Pancreas (tissue), 10 donors: Measurements from ENCODE around the gene RET. TPM values are rescaled to one million over a fixed set of nuclear protein-coding genes. Genes with fewer than 3 reads are reported as not detected.
A peak's percentile ranks its signal among the peaks of the same experiment; 100 is the strongest.

Source experiments
- ATAC-seq, 4 donors: fragments of 200-7000 bp; cut with Tn5 transposase; one replicate each; pipeline versions ENCODE4 v1.8.0 to v1.9.1; 2020; ENCODE audit warnings: mild to moderate bottlenecking in 4 of 4, moderate library complexity in 4 of 4
- DNase-seq, 6 donors: peaks; one replicate each; pipeline ENCODE4 v3.0.0-alpha.2; 2020
- FAIRE-seq: peaks from 2 replicates; lab custom pipeline; 2012; peaks lifted over from hg19 to GRCh38; lab: Jason Lieb, UNC
- H3K27ac ChIP-seq, 4 donors: fragments of 200-600 bp; sonication (generic); 1 replicate in 3 of 4; 2 replicates in 1 of 4; pipeline versions ENCODE4 v1.5.0 to v1.8.0; 2020
- H3K27me3 ChIP-seq, 4 donors: fragments of 200-600 bp; one replicate each; pipeline ENCODE4 v1.8.0; 2021
- H3K36me3 ChIP-seq, 3 donors: fragments of 200-600 bp; sonication (generic) in 1 of 3; one replicate each; pipeline versions ENCODE4 v1.5.0 to v1.8.0; 2020 to 2021
- H3K4me1 ChIP-seq, 3 donors: fragments of 200-600 bp; one replicate each; pipeline ENCODE4 v1.8.0; 2021
- H3K4me3 ChIP-seq, 4 donors: fragments of 200-600 bp; sonication (generic) in 2 of 4; one replicate each; pipeline versions ENCODE4 v1.5.0 to v1.8.0; 2020 to 2021
- H3K9me3 ChIP-seq, 4 donors: fragments of 200-600 bp; one replicate each; pipeline ENCODE4 v1.8.0; 2021
- CTCF ChIP-seq, 4 donors: fragments of 200-600 bp; sonication (generic) in 3 of 4; IDR thresholded peaks; one replicate each; pipeline versions ENCODE4 v1.5.0 to v1.8.0; 2021; ENCODE audit warnings: antibody characterized with exemption in 4 of 4
- WGBS, 2 donors: extraction: QIAGEN DNeasy Blood & Tissue Kit; methylation state at CpG; one replicate each; pipeline ENCODE4 v1.1.7; 2013; 5-methylcytosine and 5-hydroxymethylcytosine counted together
- intact Hi-C, 3 donors: fragments of 100-400 bp; cut with DNase I; formaldehyde crosslinking; loops; one replicate each; pipeline versions ENCODE4 v1.11.1 to v1.14.2; 2022
- polyA plus RNA-seq, 2 donors: library from polyadenylated mRNA; stranded (reverse); fragments of 200-250 nt; gene quantifications; one replicate each; pipeline ENCODE4 v1.2.3, GENCODE V29; 2013
- total RNA-seq, 6 donors: library from RNA; stranded (reverse); fragmentation: NEBNext Ultra II Directional in 4 of 6; extraction: Animal tissue kit (Norgen Biotek cat#: 25700) in 4 of 6; gene quantifications; one replicate each; pipeline versions ENCODE4 v1.2.1 to v1.2.4, GENCODE V29; 2021 to 2023
- donor health status: healthy with polysubstance abuse.
- donor health status: DM: no; HTN: no; CAD: no; lungs with moderate emphysema.
- donor health status: DM: no; HTN: no; CAD: no.
- donor health status: control.
- donor health status: control.
- donor health status: Bipolar disorder and iron deficiency.
- donor health status: DM: yes; HTN: yes; CAD: no.
- donor health status: DM: no; HTN: no; CAD: no.
- donor health status: DM: no; HTN: no; CAD: no.
- donor health status: DM: yes; HTN: yes; CAD: no.

Gene RET
- total and polyA plus RNA-seq, 8 donors = 0.32 to 4.4 (median 0.83) TPM

GRCh38 chr10:43136432-43136831, 59.6 kb downstream of the RET start:
- no peak for ATAC-seq
- H3K9me3 ChIP-seq = no peaks in the 10 kb centered on the region
- peaks cover 0 to 14% (median 0%) of the 10 kb centered on the region in 3 donors for H3K4me1 ChIP-seq
- H3K27me3 ChIP-seq = no peaks in the 10 kb centered on the region
- no peak overlapping the region for H3K27ac ChIP-seq
- no peak for FAIRE-seq
- no peak for DNase-seq
- TF ChIP-seq CTCF (IDR thresholded peaks at IDR 0.05) = no peak
- 97 to 98% methylated on average over 5 of the region's 5 CpGs for WGBS, 2 donors
- intact Hi-C loops = no loop called here
- H3K4me3 ChIP-seq = no peak overlapping the region
- H3K36me3 ChIP-seq = no peaks in the 10 kb centered on the region

GRCh38 chr10:43136995-43137716, 60.3 kb downstream of the RET start:
- peak overlapping the region; percentile 67 to 92 (median 78) for H3K27ac ChIP-seq
- ATAC-seq = peak; percentile 5 to 25 (median 12)
- peaks cover 0 to 14% (median 0%) of the 10 kb centered on the region in 3 donors for H3K4me1 ChIP-seq
- intact Hi-C loops = no loop called here
- peak overlapping the region; percentile 71 to 96 (median 92) for H3K4me3 ChIP-seq
- no peak for DNase-seq
- no peak for TF ChIP-seq CTCF (IDR thresholded peaks at IDR 0.05)
- no peaks in the 10 kb centered on the region for H3K36me3 ChIP-seq
- H3K27me3 ChIP-seq = no peaks in the 10 kb centered on the region
- no peak for FAIRE-seq
- 39 to 44% methylated on average over 27 of the region's 27 CpGs for whole genome bisulfite sequencing, 2 donors
- no peaks in the 10 kb centered on the region for H3K9me3 ChIP-seq

GRCh38 chr10:43137717-43138020, 60.8 kb downstream of the RET start:
- no peak for FAIRE-seq
- WGBS, 2 donors = 0 to 1% methylated on average over 23 to 30 of the region's 30 CpGs
- Histone ChIP-seq H3K27me3 (no peaks in the 10 kb centered on the region), H3K4me3 (peak overlapping the region; percentile 71 to 96 (median 92)), H3K4me1 (peaks cover 0 to 14% (median 0%) of the 10 kb centered on the region in 3 donors), H3K36me3 (no peaks in the 10 kb centered on the region), H3K9me3 (no peaks in the 10 kb centered on the region), H3K27ac (peak overlapping the region; percentile 67 to 92 (median 78))
- intact Hi-C loops = no loop called here
- peak; percentile 56 to 81 (median 70) for ATAC-seq
- DNase-seq = peak in 3 of 6 donors; percentile 20 to 77 (median 56)
- TF ChIP-seq CTCF (IDR thresholded peaks at IDR 0.05) = no peak

DNA sequence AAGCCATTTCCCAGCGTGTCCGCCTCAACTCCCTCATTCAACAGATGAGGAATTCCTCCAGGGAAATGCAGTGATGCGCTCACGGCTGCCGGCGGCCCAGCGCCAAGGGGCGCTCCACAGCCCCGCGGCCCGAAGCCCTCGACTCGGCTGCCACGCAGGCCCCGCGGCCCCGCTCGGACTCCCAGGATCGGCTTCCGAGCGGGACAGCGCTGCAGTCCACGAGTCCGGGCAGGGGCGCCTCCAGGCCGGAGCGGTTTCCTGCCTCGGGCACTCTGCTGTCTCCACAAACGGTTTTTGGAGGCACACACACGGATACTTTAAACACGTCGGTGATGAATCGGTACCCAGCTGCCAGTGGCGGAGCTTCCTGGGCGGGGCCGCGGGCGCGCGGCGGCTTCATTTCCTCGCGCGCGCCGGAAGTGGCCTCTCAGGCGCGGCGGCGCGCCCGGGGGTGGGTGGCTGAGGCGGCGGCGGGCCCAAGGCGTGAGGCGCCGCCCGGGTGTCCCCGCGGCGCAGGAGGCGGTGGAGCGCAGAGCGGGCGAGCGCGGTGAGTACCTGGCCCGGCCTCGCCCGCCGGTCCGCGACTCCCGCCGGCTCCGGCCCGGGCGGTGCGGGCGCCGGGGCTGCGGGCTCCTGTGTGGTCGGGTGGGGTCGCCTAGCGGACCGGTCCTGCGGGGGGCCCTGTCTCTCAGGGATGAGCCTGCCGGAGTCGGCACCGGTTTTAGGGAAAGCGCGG, 61.3 kb downstream of the RET start, which contains the start of gene CSGALNACT2:
CSGALNACT2 (plus strand) TSS at position 425 of the 736 bp plus-strand sequence. CDS start 16,705 bp downstream, outside the sequence.
- no peak for FAIRE-seq
- Histone ChIP-seq H3K4me1 (peaks cover 0 to 14% (median 0%) of the 10 kb centered on the region in 3 donors), H3K27ac (peak within 1 kb of the TSS; percentile 67 to 92 (median 81)), H3K36me3 (no peaks in the 10 kb centered on the region), H3K9me3 (no peaks in the 10 kb centered on the region), H3K27me3 (no peaks in the 10 kb centered on the region), H3K4me3 (peak within 1 kb of the TSS; percentile 71 to 96 (median 92))
- no peak for TF ChIP-seq CTCF (IDR thresholded peaks at IDR 0.05)
- 0% methylated on average over 79 to 93 of the region's 93 CpGs for WGBS, 2 donors
- peak; percentile 75 to 94 (median 80) for DNase-seq
- intact Hi-C loops = no loop called here
- peak; percentile 94 to 98 (median 96) for ATAC-seq
